NB4 (cell line): ENCODE measurements around the gene DLL1.

Experiments used
- CTCF ChIP-seq: IDR thresholded peaks from one replicate; pipeline ENCODE4 v1.5.1; 2012; ENCODE audit warnings: low read depth, low read length
- MAX ChIP-seq: IDR thresholded peaks from 2 replicates; pipeline ENCODE4 v1.6.1; 2011; ENCODE audit warnings: low read depth, low read length
- POLR2A ChIP-seq: IDR thresholded peaks from 2 replicates; pipeline ENCODE4 v1.6.1; 2011; ENCODE audit warnings: mild to moderate bottlenecking; ENCODE audit not compliant: insufficient read length; ENCODE audit errors: extremely low read depth

GRCh38 chr6:170312876-170313275 is 22.0 kb upstream of the DLL1 start:
- TF ChIP-seq CTCF (no peak), POLR2A (no peak), MAX (no peak)
